Astrocyte (in vitro differentiated cells and primary cell): ENCODE measurements around the gene CELF2.

Source experiments
- EZH2 ChIP-seq: IDR thresholded peaks from 2 replicates; pipeline ENCODE4 v1.6.1; 2012; ENCODE audit warnings: mild to moderate bottlenecking, low read length, inconsistent platforms; ENCODE audit not compliant: insufficient read depth
- TF ChIP-seq, protein P1 (sequence below): IDR thresholded peaks from 2 replicates; pipeline ENCODE4 v1.5.1; 2011; ENCODE audit warnings: low read depth, mild to moderate bottlenecking, inconsistent platforms, low read length, moderate library complexity; ENCODE audit not compliant: insufficient read depth

DNA sequence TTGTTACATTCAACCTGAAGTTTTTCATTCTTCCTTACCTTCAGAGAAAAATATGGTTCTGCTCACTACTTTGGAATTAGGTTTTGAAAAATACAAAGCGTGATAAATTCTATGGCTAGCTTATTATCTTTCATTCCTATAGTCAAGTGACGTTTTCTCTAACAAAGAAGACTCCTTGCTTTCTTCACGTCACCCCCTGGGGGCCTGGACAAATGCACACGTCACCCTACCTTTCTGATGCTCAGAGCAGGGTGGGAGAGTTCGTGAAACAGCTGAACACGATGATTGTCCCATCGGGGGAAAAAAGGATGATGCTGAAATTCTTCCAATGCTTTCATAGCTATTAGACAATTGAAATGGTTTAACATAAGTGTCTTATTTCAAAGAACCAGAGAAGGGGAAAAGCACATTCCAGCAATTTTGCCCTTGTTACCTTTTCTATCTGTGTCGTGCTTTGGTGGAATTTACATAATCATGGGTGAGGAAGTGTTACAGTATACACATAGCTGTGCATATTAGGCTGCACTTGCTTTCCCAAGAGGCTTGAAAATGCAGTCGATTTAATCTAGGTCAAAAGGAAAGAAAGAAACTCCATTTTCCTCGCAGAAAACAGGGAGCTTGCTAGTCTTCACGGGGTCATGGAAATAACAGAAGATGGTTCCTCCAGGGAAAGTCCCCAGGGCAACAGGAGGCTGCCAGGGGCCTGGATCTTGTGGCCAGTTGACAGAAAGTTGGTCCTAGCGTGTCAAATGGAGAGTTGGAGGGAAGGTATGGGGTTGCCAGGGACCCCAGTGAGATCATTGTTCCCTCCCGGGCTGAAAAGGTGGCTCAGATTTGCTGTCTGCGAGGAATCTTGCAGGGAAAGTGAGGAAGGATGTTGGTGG lies 189.2 kb downstream of the CELF2 start:
- no peak for TF ChIP-seq EZH2
- TF ChIP-seq, protein P1, sequence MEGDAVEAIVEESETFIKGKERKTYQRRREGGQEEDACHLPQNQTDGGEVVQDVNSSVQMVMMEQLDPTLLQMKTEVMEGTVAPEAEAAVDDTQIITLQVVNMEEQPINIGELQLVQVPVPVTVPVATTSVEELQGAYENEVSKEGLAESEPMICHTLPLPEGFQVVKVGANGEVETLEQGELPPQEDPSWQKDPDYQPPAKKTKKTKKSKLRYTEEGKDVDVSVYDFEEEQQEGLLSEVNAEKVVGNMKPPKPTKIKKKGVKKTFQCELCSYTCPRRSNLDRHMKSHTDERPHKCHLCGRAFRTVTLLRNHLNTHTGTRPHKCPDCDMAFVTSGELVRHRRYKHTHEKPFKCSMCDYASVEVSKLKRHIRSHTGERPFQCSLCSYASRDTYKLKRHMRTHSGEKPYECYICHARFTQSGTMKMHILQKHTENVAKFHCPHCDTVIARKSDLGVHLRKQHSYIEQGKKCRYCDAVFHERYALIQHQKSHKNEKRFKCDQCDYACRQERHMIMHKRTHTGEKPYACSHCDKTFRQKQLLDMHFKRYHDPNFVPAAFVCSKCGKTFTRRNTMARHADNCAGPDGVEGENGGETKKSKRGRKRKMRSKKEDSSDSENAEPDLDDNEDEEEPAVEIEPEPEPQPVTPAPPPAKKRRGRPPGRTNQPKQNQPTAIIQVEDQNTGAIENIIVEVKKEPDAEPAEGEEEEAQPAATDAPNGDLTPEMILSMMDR = no peak
